ENCODE measurements around the gene PODXL2.

PODXL2 gene

DNA sequence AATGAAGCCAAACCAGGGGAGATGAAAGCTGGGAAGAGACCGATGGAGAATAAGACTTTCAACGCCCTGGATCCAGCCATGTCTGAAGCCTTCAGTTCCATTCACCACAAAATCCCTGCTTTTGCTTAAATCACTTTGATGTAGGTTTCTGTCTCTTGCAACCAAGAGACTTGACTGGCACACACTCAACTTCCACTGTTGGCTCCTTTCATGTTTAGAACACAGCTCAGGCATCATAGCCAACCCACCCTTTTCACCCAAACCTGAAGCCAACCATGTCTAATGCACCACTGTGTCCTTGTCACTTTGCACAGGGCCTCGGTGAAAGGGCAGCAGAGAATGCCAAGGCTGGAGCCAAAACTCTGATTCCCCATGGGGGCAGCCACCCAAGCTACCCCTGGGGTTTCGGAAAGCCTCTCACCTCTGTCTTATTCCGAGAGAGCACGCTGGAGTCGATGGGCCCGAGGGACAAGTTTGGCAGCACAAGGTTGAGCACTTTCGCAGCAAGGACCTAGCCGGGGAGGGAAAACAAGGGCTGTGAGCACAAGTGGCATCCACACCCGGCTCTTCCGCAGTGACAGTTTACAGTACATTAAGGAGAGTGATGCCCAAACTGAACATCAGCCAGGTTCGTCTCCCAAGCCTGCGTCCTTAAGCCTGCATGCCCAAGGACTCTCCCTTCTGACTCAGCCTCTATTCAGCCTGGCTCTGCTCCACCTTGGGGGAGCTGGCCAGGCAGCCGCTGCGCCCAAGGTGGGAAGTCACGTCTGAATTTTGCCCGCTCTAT, 81.4 kb downstream of the PODXL2 start:
- no peak for DNase-seq

DNA sequence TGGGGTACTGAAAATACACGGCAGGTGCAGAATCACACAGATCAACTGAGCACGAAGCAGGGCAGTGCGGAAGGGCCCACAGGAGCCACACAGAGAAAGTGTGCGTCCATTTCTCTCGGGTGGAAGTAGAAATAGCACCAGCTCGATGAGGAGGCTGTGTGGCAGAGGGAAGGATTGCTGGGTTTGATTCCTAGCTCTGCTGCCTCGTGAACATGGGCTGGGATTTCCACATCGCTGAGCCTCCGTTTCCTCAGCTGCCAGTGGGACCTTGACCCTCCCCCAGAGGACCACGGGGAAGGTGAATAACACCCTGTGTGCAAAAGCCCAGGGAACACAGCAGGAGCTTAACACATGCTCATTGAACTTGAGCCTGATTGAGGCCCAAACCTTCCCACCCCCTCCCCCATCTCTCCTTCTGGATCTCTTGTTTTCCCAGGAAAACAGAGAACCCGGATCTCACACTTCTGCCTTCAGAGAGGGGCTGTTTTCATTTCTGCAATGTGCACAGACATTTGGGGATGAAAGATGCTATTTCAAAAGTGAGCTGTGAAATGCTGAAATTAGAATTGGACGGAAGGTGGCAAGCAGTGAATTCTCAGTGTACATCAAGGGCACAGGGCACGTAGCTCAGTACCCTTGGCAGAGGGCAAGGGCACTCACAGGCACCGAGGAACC, 82.2 kb downstream of the PODXL2 start:
- no peak for DNase-seq

DNA sequence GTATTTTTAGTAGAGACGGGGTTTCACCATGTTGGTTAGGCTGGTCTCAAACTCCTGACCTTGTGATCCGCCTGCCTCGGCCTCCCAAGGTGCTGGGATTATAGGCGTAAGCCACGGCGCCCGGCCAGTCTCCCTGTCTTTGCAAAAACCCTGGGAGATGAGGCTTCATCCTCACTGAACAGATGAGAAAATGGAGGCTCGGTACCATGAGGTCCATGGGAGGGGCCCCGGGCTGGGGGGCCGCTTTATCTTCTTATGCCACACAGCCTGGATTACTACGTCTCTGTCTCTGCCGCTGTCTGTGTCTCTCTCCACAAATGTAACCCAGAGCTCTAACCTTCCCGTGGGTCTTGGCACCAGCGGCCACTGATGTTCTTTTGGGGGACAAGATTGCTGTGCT, 82.9 kb downstream of the PODXL2 start:
- DNase-seq: no peak

DNA sequence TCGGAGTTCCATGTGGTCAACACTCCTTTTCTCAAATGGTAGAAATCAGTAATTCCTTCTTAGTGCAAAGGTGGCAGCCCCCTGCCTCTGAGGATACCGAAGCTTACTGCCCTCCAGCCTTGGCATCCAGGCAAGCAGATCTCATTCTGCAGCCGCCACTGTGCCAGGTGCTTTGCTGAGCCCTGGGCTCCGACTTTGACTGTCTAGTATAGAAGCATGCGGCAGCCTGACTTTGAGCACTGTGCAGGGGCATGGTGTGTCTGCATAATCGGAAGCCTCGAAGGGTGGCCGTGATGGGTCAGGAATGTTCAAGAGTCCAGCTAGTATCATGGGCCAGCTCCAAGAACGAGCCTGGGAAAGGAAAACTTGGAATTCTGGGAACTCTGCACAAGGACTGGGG, 83.5 kb downstream of the PODXL2 start:
- DNase-seq: no peak

DNA sequence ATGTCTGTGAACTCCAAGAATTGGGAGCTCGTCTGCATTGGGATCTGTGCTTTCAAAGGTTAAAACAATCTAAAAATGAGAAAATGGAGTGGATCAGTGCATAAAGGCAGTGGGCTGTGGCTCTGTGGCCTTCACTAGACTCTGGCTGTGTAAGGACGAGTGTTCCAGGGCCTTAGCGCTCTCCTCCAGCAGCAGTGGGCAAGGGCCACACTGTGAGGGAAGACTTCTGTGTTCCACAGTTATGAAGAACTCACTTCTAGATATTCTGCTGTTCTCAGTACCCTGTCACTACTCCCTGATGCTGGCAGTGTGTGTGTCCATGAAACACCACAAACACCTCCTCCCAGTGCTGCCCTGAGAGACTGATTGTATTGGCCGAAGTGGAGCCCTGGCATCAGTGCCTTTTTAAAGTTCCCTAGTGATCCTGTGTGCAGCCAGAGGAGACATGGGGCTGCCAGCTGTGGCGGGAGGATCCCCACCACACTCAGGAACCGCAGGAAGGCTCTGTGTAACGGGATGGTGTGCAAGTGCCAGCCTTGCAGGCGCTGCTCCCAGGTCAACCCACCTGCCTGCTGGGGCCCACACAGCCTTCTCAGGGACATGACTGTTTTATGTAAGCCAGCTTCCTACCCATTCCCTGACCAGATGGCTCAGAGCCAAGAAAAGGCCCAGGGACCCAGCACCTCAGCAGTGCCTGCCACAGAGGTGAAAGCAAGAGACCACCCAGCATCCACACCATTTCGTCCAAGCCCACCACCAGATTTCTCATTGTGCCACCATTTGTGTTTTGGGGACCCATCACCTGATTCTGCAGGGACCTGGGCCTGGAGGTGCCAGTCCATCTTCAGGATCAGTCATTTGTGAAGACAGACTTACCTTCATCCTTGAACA, 84.1 kb downstream of the PODXL2 start:
- no peak for DNase-seq

DNA sequence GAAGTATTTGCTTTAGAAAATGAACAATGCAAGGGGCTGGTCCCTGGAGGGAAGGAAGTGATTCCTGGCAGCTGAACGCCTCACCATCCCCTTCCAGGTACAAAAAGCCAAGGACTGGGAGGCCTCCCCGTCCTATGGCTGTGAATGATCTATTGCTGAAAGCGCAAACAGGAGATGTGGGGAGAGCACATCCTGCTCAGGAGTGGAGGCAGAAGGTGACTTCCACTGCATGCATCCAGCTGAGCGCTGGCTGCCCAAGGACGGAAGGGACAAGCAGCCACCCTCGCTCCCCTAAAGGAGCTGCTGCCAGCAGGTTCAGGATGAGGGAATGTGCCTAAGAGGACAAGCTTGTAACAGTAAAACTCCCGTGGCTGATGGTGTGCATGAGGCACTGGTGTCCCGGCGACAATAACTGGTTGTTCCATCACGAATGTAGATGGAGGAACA, 85.2 kb downstream of the PODXL2 start:
- DNase-seq: no peak

DNA sequence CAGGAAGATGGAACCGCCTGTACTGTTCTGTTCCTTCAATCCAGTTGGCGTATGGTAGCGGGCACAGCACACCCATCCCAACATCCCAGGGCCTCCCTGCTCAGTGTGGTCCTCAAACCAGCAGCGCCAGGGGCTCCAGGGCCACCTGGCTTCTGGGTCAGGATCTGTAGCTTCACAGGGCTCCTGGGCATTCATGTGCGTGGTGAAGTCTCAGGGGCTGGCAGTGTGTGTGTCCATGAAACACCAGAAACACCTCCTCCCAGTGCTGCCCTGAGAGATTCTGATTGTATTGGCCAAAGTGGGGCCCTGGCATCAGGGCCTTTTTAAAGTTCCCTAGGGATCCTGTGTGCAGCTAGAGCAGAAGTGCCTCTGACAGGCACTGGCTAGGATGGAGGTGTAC, 85.9 kb downstream of the PODXL2 start:
- DNase-seq: no peak

DNA sequence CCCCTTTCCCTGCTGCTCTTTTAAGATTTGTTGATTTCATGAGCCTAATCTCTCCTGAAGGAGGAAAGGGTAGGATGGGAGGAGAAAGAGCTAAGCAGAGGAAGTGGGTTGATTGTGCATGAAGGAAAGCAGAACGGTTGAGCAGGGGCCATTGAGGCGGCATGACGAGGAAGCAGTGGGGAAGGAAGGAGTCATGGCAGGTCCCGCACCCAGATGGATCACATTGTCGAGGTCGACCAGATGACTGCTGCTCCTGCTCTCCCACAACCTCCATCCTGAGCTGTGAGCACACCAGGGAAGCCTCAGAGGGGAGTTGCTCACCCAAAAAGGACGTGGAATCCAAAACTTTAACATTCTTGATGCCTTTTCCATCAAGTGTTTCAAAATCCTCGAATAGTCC, 86.5 kb downstream of the PODXL2 start:
- DNase-seq: no peak

DNA sequence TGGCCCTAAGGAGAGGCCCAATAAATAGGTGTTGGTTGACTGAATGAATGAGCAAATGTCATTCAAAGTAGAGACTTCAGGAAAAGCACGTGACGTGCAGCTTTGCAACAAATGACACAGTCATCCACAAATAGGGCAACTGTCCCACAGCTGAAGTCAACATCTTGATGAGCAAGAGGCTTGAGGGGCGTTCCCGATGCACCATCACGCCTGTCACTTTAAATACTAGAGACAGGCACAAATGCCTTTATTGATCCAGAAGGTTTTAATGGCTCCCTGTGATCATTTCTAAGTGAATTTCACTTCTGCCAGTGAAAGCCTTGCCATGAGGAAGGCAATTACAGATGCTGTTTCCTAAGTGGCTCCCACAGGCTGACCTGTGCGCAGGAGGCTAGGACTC, 87.4 kb downstream of the PODXL2 start:
- no peak for DNase-seq

DNA sequence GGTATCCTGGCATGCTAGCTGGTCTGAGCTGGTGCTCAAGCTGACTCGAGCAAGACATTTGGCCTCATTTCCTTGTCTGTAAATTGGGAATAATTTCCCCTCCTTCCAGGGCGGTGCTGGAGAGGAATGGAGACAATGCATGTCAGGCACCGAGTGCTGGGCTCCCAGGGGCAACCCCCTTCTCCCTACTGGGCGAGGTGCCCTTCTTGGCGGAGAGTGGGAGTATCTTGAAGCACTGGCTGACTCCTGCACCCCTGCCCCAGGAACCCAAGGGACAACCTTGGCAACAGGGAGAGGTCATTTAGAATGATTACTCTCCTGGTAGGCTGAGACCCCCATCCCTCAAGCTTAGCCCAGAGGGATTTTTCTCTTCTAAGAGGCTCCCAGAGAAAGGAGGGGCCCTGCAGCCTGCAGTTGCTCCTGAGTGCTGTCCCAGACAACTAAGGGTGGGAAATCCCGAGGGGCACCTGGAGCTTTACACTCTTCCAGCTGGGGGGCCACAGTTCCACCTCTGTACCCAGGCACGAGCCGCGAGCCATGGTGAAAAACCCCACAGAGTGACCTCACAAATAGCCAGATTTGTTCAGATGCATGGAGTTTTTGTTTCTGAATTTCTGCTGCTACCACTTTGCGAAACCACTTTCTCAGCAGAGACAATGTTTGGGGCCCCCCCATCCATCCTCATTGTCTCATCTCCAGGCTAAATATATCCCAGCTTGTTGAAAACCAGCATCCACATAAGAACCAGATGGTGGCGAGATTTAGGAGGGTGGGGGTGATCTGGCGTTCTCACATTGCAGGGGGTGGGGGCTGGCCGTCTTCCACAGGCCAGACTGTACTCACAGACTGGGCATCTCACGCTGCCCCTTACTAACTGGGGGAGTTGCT, 88.6 kb downstream of the PODXL2 start:
- DNase-seq: no peak

DNA sequence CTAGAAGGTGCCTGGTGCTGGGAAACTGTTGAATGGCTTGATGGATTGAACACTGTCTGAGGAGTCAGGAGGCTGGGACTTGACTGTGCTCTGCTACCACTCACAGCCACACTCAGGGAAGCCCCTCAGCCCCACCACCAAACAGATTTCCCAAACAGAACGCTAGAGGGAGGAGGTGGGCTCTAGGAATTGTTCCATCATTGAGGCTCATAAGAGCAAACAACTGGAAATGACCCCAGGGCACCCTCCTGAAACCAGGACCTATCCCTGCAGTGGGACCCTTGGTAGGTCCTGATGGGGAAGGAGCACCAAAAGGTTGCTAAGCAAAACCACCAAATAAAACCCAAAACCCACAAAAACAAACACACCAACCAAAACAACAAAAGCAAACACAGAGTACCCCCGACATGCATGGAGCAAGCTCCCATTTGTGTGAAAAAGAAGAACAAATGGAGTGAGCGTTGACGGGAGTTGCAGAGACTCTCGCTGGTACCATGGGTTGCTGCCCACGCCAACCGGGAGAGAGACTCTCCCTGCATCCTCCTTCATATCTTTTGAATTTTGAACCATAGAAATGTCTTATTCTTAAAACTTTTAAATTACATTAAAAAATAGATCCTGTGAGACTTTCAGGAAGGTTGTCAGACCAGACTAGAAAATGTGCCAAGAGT, 89.4 kb downstream of the PODXL2 start:
- DNase-seq: no peak

DNA sequence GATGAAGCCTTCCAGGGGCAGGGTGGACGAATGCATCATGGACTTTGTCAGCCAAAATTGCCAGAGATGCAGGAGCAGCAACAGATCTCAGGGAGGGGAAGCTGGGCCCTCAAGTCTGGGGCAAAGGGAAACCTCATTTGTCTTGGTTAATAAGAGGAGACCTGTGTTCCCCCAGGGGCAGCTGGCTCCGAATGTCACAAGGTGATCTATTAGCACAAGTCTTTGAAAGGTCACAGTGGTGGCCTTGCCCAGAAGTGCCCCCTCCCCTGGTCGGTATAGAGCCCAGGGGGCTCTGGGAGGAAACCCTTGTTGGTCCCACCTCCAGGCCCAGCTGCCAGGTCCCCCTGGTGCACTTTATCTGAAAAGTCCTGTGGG, 89.9 kb downstream of the PODXL2 start:
- no peak for DNase-seq

DNA sequence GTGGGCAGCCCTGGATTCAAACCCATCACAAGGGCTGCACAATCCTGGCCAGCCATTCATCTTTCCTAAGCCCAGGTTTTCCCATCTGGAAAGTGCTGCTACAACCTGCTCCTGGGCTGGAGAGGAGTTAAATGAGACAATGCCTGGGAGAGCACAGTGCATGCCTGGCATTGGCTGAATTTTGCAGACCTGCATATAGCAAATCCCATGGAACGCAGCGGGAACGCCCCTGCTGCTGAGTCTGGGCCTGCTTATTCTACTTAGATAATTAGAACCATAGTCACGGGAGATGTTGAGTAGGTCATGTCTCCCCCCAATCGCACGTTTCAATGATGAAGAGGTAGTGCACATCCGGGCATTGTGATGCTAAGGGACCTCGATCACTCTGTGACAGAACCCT, 90.4 kb downstream of the PODXL2 start:
- DNase-seq: no peak

DNA sequence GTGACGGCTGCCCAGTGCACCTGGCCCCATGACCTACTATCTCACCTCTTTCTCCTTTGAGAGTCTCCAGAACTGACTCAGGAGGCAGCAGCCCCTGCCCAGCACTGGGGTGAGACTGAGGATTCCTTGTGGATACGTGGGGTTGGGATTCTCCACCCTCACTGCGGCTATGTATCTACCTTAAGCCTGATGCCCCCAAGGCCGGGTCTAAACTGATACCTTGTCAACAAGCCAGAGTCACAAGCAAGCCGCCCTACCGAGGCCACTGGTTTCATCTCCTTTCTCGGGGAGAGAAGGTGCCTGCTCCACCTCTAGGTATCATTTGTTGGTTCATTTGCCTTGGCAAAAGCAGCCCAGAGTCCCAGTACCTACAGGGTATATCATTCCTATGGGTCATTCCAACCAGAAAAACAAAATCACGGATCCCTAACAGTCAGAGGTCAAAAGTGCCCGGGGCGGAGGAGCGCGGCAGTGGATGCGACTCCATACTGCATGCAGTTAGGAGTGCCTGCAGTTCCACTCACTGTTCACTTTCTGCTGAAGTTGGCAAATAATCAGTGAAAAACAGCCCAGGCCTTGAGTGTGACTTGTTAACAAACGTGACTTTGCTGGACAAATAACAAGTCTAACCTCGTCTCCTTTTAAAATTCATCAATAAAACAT, 91.3 kb downstream of the PODXL2 start:
- DNase-seq: no peak

DNA sequence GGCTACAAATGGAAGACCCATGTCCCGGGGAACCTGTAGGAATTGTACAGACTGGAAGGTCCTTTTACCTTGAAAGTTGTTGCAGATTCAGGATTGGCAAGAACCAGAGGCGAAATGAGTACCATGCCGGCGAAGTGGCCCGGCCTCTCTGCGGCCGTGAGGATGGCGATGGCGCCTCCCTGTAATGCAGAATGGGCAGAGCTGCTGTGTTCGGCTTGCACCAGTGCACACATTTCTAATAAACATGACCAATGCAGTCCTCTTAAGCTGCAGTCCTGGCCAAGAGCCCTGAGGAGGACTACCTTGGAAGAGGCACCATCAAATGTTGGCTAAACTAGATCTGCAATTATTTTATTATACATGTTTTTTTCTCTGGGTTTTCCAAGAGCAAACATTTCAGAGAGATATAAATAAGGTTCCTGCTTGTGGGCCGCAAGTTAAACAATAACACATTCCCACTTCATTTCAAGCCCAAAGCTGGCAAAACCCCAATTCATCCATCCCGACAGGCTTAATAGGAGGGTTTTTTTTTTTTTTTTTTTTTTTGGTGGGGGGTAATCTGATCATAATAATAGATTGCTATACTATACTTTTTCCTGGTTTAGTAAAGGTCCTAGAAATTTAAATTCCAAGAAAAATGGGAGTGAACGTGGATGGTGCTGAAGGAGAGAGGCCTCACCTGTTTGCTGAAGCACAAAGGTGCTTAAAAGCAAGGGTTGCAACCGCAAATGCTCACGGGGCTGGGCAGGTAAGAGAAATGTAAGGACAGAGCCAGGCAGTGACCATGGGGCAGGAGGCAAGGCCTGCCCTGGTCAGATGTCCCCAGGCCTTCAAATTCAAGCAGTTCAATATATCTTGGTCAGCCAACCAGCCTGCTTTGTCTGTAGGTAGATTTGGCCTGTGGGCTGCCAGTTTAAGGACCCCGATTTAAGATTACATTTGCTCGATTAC, 92.3 kb downstream of the PODXL2 start:
- DNase-seq: no peak

DNA sequence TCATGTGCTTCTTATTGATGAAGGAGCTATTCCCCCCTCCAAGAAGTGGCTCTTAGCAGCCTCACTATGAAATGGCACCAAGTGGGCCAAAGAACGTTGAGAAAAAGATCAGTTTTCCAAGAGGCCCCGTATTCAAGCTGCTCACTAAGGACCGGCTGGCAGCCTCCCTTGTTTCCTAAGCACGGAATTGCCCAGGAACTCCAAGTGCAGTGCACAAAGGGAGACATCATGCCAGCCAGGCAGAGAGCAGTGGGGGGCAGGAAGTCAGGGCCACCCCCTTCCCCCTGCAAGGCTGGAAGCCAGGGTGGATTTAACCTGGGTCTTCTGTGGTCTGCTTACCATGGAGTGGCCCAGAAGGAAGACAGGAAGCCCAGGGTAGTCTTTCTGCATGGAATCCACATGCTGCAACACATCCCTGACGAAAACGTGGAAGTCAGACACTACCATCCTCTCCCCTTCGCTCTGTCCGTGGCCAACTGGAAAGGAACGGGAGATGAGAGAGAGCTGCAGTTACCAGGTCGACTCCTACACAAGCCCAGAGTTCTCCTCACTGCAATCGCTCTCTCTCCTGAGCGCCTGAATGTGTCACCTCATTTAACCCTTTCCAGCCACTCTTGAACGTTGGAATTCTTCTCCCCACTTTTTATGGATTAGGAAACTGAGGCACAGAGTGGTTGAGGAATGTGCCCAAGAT, 93.3 kb downstream of the PODXL2 start:
- no peak for DNase-seq
